Measurements from ENCODE around the gene RHO.
A peak's percentile ranks its signal among the peaks of the same experiment; 100 is the strongest.

Gene RHO

GRCh38 chr3:129572603-129573002 is 44.2 kb downstream of the RHO start:
- no peak for FAIRE-seq
- no peak for DNase-seq (ENCODE audit: extremely low spot score, insufficient read length, low read depth)

- DNase-seq (ENCODE audit: extremely low spot score, insufficient read length, low read depth) (no peak), FAIRE-seq (no peak)
Measured at GRCh38 chr3:129573493-129573892, 45.1 kb downstream of the RHO start.

GRCh38 chr3:129574206-129574605 is 45.8 kb downstream of the RHO start:
- DNase-seq (ENCODE audit: extremely low spot score, insufficient read length, low read depth) (no peak), FAIRE-seq (no peak)

GRCh38 chr3:129575233-129575996 is 47.0 kb downstream of the RHO start:
- no peak for FAIRE-seq

GRCh38 chr3:129575997-129576384 is 47.6 kb downstream of the RHO start:
- FAIRE-seq (no peak), DNase-seq (ENCODE audit: extremely low spot score, insufficient read length, low read depth) (no peak)

More at GRCh38 chr3:129575233-129575996, 47.0 kb downstream of the RHO start:
- DNase-seq (ENCODE audit: extremely low spot score, insufficient read length, low read depth) = no peak

GRCh38 chr3:129576514-129577352 is 48.3 kb downstream of the RHO start:
- DNase-seq (ENCODE audit: extremely low spot score, insufficient read length, low read depth) = peak; percentile 48
- peak; percentile 75 for FAIRE-seq

GRCh38 chr3:129577366-129577765 is 48.9 kb downstream of the RHO start:
- FAIRE-seq = no peak
- DNase-seq (ENCODE audit: extremely low spot score, insufficient read length, low read depth) = no peak

GRCh38 chr3:129577925-129578786 is 49.7 kb downstream of the RHO start:
- DNase-seq (ENCODE audit: extremely low spot score, insufficient read length, low read depth) (peak; percentile 23), FAIRE-seq (peak; percentile 62)

- FAIRE-seq (no peak), DNase-seq (ENCODE audit: extremely low spot score, insufficient read length, low read depth) (no peak)
Measured at GRCh38 chr3:129579991-129580390, 51.6 kb downstream of the RHO start.

GRCh38 chr3:129581623-129582022 is 53.2 kb downstream of the RHO start:
- FAIRE-seq (no peak), DNase-seq (ENCODE audit: extremely low spot score, insufficient read length, low read depth) (no peak)

GRCh38 chr3:129582799-129583198 is 54.4 kb downstream of the RHO start:
- DNase-seq (ENCODE audit: extremely low spot score, insufficient read length, low read depth) = no peak
- FAIRE-seq = no peak

GRCh38 chr3:129583289-129583688 is 54.9 kb downstream of the RHO start:
- FAIRE-seq = no peak
- DNase-seq (ENCODE audit: extremely low spot score, insufficient read length, low read depth) = no peak

- FAIRE-seq (no peak), DNase-seq (ENCODE audit: extremely low spot score, insufficient read length, low read depth) (no peak)
Measured at GRCh38 chr3:129584631-129585030, 56.2 kb downstream of the RHO start.

Measured in GM18507 (cell line).